GM23338 (cell line): ENCODE results near the gene CTSG. TPM values are rescaled to one million over a fixed set of nuclear protein-coding genes. Genes with fewer than 3 reads are reported as not detected.

Source experiments
- ATAC-seq: fragments of 200-7000 bp; cut with Tn5 transposase; 3 replicates; pipeline ENCODE4 v1.9.1; 2020
- DNase-seq: peaks from one replicate; pipeline ENCODE4 v3.0.0-alpha.2; 2015; ENCODE audit warnings: low spot score
- H2AFZ ChIP-seq: fragments of 200-600 bp; sonication (generic); 2 replicates; pipeline ENCODE4 v1.8.0; 2016; ENCODE audit warnings: antibody characterized with exemption, mild to moderate bottlenecking, moderate library complexity
- H3F3A ChIP-seq: fragments of 200-600 bp; sonication (generic); replicated peaks from 2 replicates; pipeline ENCODE4 v1.8.0; 2017; ENCODE audit warnings: antibody characterized with exemption, mixed run types, low read depth
- H3K27ac ChIP-seq: fragments of 200-600 bp; sonication (generic); 2 replicates; pipeline ENCODE4 v1.6.1; 2016; ENCODE audit warnings: low read depth
- H3K27me3 ChIP-seq: fragments of 200-600 bp; sonication (generic); 2 replicates; pipeline ENCODE4 v1.8.0; 2016; ENCODE audit warnings: mild to moderate bottlenecking, mixed run types, moderate library complexity; ENCODE audit not compliant: insufficient read depth
- H3K36me3 ChIP-seq: fragments of 200-600 bp; sonication (generic); 2 replicates; pipeline ENCODE4 v1.8.0; 2016; ENCODE audit warnings: mild to moderate bottlenecking; ENCODE audit not compliant: insufficient read depth
- H3K4me1 ChIP-seq: fragments of 200-600 bp; sonication (generic); 2 replicates; pipeline ENCODE4 v1.8.0; 2016; ENCODE audit warnings: mild to moderate bottlenecking, moderate library complexity; ENCODE audit not compliant: insufficient read depth
- H3K4me2 ChIP-seq: fragments of 200-600 bp; sonication (generic); 2 replicates; pipeline ENCODE4 v1.7.1; 2017; ENCODE audit warnings: mixed run types
- H3K4me3 ChIP-seq: fragments of 200-600 bp; sonication (generic); 2 replicates; pipeline ENCODE4 v1.6.1; 2016; ENCODE audit warnings: mixed run types
- H3K79me2 ChIP-seq: fragments of 200-600 bp; sonication (generic); replicated peaks from 2 replicates; pipeline ENCODE4 v1.8.0; 2017; ENCODE audit warnings: mild to moderate bottlenecking; ENCODE audit not compliant: insufficient read depth
- H3K9me2 ChIP-seq: fragments of 200-600 bp; sonication (generic); 2 replicates; pipeline ENCODE4 v1.8.0; 2017; ENCODE audit not compliant: insufficient read depth
- H4K20me1 ChIP-seq: fragments of 200-600 bp; sonication (generic); replicated peaks from 2 replicates; pipeline ENCODE4 v1.8.0; 2017; ENCODE audit warnings: mild to moderate bottlenecking; ENCODE audit not compliant: insufficient read depth
- H3K27ac Mint-ChIP-seq: 2 replicates; pipeline ENCODE4 v1.8.0; 2020; ENCODE audit warnings: inconsistent platforms, mild to moderate bottlenecking, moderate library complexity, mixed read lengths
- H3K27me3 Mint-ChIP-seq: 3 replicates; pipeline ENCODE4 v1.8.0; 2022; ENCODE audit warnings: low read depth, mild to moderate bottlenecking, moderate library complexity, mixed read lengths, inconsistent platforms; ENCODE audit not compliant: insufficient read depth, poor library complexity
- H3K36me3 Mint-ChIP-seq: 3 replicates; pipeline ENCODE4 v1.8.0; 2021; ENCODE audit warnings: low read depth, mild to moderate bottlenecking, inconsistent platforms, moderate library complexity, mixed read lengths
- H3K4me1 Mint-ChIP-seq: 3 replicates; pipeline ENCODE4 v1.8.0; 2020; ENCODE audit warnings: mild to moderate bottlenecking, inconsistent platforms, mixed read lengths
- H3K4me3 Mint-ChIP-seq: 3 replicates; pipeline ENCODE4 v1.8.0; 2021; ENCODE audit warnings: moderate library complexity, mild to moderate bottlenecking, inconsistent platforms, mixed read lengths
- H3K9me3 Mint-ChIP-seq: 3 replicates; pipeline ENCODE4 v1.8.0; 2020; ENCODE audit warnings: moderate library complexity, mild to moderate bottlenecking, inconsistent platforms, mixed read lengths
- CTCF ChIP-seq, 2 experiments: fragments of 200-600 bp in 1 of 2; sonication (generic) in 1 of 2; conservative IDR thresholded peaks; 2 replicates each; pipeline versions ENCODE4 v1.5.1 to v1.6.1; 2016 to 2017; ENCODE audit warnings: antibody characterized with exemption in 2 of 2, low read depth in 2 of 2, mild to moderate bottlenecking in 2 of 2, moderate library complexity in 1 of 2
- ETS1 ChIP-seq: IDR thresholded peaks from 2 replicates; pipeline ENCODE4 v1.6.1; 2016; ENCODE audit warnings: antibody characterized with exemption
- ZNF114 ChIP-seq: fragments of 250-450 bp; sonication (Bioruptor Pico); IDR thresholded peaks from 2 replicates; pipeline ENCODE4 v1.5.0; 2020; ENCODE audit warnings: mild to moderate bottlenecking, moderate library complexity
- ZNF462 ChIP-seq: fragments of 250-450 bp; sonication (Bioruptor Pico); IDR thresholded peaks from 2 replicates; pipeline ENCODE4 v1.5.0; 2020; ENCODE audit warnings: mild to moderate bottlenecking, moderate library complexity
- polyA plus RNA-seq: library from polyadenylated mRNA; unstranded; fragments of >200 nt; fragmentation: Nextera tagmentation; extraction: Ambion mirVana; gene quantifications from 2 replicates; pipeline ENCODE4 v1.2.1, GENCODE V29; 2016
- total RNA-seq: library from RNA; depleted of rRNA; stranded (reverse); fragments of >200 nt; shearing (Covaris generic); gene quantifications from 2 replicates; pipeline ENCODE4 v1.2.3, GENCODE V29; 2014

Gene CTSG
- total and polyA plus RNA-seq, 2 experiments from 2014 or later: not detected

- no peak for TF ChIP-seq ZNF462 (CRISPR knock-in tag)
- TF ChIP-seq ETS1: no peak
- no peak for TF ChIP-seq ZNF114
These were observed 21.4 kb upstream of the CTSG start (continued) for GRCh38 chr14:24597403-24597802.

- Mint-ChIP-seq H3K36me3 (peaks cover 15% of the 10 kb centered on the region), H3K9me3 (peaks cover 45% of the 10 kb centered on the region), H3K27me3 (peaks cover 2% of the 10 kb centered on the region), H3K4me3 (no peak overlapping the region), H3K4me1 (no peaks in the 10 kb centered on the region; the same call in 1 of the 3 replicates), H3K27ac (no peak overlapping the region)
- Histone ChIP-seq H3K9me2 (peaks cover 3% of the 10 kb centered on the region; the same call in 1 of the 2 replicates), H4K20me1 (no peaks in the 10 kb centered on the region), H3K36me3 (no peaks in the 10 kb centered on the region; the same call in 1 of the 2 replicates), H3K27ac (no peak overlapping the region), H2AFZ (no peak overlapping the region), H3K79me2 (no peaks in the 10 kb centered on the region), H3K4me2 (no peak overlapping the region), H3F3A (no peaks in the 10 kb centered on the region), H3K27me3 (no peaks in the 10 kb centered on the region), H3K4me3 (no peak overlapping the region), H3K4me1 (no peaks in the 10 kb centered on the region)
- DNase-seq (no peak), ATAC-seq (no peak)
- no peak for TF ChIP-seq CTCF (conservative IDR thresholded peaks at IDR 0.05; ENCODE audit: low read depth in 2 of 2)
- no peak for TF ChIP-seq ZNF462 (CRISPR knock-in tag)
These were observed 19.2 kb upstream of the CTSG start for GRCh38 chr14:24595073-24595808.
